Measurements from ENCODE around the gene BOK.
"Not testable (repeated sequence)": the region's sequence is repeated elsewhere in the genome, so short reads cannot be mapped to it uniquely, and the experiment has no call there.

The BOK gene

DNA sequence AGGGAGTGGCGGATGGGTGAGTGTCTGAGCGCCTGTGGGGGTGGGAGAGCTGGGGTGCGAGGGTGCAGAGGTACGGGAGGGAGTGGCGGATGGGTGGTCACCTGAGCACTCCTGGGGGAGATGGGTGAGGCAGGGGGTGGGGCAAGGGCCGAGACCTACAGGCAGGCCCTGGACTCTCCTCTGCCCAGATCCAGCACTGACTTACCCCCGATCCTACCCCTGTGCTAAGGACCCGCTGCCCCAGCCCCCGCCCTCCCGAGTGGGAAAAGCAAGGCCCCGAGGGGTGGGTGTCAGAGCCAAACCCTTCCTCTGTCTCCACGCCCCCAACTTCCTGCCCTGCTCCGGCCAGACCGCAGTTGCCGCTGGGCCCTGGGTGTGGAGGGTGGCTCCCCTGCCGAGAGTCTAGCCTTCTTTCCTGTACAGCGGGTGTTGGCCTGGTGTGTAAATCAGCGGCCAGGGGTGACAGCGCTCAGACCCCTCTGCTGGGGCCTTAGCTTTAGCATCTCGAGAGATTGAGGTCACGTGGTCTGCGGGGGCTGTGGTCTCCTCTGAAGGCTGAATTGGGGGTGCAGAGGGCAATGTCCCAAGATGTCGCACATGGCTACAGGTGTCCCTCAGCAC lies 12.5 kb downstream of the BOK start:
- Histone ChIP-seq H3K4me1 (ENCODE audit: insufficient read depth, low read length) (no peaks in the 10 kb centered on the region), H3K9me3 (ENCODE audit: insufficient read depth, low read depth, low read length) (no peaks in the 10 kb centered on the region), H3K4me3 (ENCODE audit: low read length) (no peak overlapping the region), H3K36me3 (ENCODE audit: insufficient read depth, low read depth, low read length) (no peaks in the 10 kb centered on the region), H3K9ac (ENCODE audit: low read depth, low read length) (no peak overlapping the region), H3K27me3 (ENCODE audit: insufficient read depth, low read length) (no peaks in the 10 kb centered on the region), H3K27ac (ENCODE audit: low read length) (no peak overlapping the region)

DNA sequence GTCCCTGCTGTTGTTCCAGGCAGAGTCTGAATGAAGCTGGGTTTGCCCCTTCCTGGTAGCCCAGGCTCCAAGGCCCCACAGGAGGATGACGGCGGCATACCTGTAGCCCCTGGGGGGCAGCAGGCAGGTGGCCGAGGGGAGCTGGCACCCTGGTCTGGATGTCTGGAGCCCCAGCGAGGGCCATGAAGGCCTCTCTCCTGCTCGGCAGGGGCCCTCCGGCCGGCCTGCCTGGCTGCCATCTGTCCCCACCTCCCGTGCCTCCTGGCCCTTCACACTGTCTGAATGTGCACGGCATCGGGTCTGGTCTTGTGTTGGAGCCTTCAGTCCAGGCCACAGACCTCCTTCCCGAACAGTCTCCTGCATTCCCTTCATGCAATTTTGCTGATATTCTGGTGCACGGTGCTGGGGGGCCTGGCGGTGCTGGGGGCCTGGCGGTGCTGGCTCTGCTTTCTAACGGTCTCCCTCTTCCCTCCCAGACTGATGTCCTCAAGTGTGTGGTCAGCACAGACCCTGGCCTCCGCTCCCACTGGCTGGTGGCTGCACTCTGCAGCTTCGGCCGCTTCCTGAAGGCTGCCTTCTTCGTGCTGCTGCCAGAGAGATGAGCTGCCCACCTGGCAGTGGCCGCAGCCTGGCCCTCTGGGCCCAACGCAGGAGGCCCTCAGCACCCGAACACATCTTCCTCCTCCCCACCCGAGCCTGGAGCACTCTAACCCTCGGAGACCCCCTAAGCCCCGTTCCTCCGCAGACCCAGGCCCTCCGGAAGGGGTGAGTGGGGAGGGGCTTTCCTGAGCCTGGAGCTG lies 13.5 kb downstream of the BOK start:
- Histone ChIP-seq H3K36me3 (ENCODE audit: insufficient read depth, low read depth, low read length) (no peaks in the 10 kb centered on the region), H3K9me3 (ENCODE audit: insufficient read depth, low read depth, low read length) (no peaks in the 10 kb centered on the region), H3K9ac (ENCODE audit: low read depth, low read length) (no peak overlapping the region), H3K27me3 (ENCODE audit: insufficient read depth, low read length) (no peaks in the 10 kb centered on the region), H3K4me1 (ENCODE audit: insufficient read depth, low read length) (no peaks in the 10 kb centered on the region), H3K27ac (ENCODE audit: low read length) (no peak overlapping the region), H3K4me3 (ENCODE audit: low read length) (no peak overlapping the region)

DNA sequence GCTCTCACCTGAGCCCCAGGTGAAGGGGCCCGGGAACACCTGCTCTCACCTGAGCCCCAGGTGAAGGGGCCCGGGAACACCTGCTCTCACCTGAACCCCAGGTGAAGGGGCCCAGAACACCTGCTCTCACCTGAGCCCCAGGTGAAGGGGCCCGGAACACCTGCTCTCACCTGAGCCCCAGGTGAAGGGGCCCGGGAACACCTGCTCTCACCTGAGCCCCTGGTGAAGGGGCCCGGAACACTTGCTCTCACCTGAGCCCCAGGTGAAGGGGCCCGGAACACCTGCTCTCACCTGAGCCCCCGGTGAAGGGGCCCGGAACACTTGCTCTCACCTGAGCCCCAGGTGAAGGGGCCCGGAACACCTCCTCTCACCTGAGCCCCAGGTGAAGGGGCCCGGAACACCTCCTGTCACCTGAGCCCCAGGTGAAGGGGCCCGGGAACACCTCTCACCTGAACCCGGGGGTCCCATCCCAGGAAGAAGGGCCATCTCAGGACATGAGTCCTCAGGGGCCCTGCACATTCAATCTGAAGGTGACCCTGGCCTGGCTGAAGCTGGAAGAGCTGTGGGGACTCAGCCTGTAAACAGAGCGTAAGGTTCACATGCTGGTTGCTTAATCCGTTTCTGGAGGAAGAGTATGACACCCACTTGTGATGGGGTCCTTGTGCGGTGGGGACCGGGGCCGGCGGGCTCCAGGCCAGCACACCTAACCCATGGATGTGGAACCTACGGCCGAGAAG lies 14.5 kb downstream of the BOK start:
- H3K9me3 ChIP-seq (ENCODE audit: insufficient read depth, low read depth, low read length); H3K4me3 ChIP-seq (ENCODE audit: low read length); H3K9ac ChIP-seq (ENCODE audit: low read depth, low read length); H3K4me1 ChIP-seq (ENCODE audit: insufficient read depth, low read length); H3K27ac ChIP-seq (ENCODE audit: low read length); H3K27me3 ChIP-seq (ENCODE audit: insufficient read depth, low read length); H3K36me3 ChIP-seq (ENCODE audit: insufficient read depth, low read depth, low read length): not testable (repeated sequence)

DNA sequence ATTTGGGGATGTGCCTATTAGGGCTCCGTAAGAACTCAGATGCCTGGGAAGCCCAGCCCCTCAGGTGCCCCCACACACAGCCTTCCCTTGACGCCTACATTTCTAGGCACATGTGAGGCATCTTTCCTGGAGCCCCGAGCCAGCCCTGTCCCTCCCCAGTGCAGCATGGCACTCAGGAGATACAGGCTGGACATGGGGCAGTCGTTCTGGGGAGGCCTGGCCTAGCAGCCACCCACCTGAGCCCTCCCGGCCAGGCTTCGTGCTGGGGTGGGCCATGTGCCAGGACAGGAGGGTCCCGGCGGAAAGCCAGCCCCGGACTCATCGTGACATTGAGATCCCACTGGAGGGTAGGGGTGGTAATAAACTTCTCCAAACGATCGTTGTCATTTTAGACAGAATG lies 15.2 kb downstream of the BOK start:
- H3K27ac ChIP-seq (ENCODE audit: low read length): no peak overlapping the region
- no peak overlapping the region for H3K9ac ChIP-seq (ENCODE audit: low read depth, low read length)
- H3K4me1 ChIP-seq (ENCODE audit: insufficient read depth, low read length): no peaks in the 10 kb centered on the region
- no peaks in the 10 kb centered on the region for H3K9me3 ChIP-seq (ENCODE audit: insufficient read depth, low read depth, low read length)
- H3K4me3 ChIP-seq (ENCODE audit: low read length): no peak overlapping the region
- H3K27me3 ChIP-seq (ENCODE audit: insufficient read depth, low read length): no peaks in the 10 kb centered on the region
- H3K36me3 ChIP-seq (ENCODE audit: insufficient read depth, low read depth, low read length): no peaks in the 10 kb centered on the region

DNA sequence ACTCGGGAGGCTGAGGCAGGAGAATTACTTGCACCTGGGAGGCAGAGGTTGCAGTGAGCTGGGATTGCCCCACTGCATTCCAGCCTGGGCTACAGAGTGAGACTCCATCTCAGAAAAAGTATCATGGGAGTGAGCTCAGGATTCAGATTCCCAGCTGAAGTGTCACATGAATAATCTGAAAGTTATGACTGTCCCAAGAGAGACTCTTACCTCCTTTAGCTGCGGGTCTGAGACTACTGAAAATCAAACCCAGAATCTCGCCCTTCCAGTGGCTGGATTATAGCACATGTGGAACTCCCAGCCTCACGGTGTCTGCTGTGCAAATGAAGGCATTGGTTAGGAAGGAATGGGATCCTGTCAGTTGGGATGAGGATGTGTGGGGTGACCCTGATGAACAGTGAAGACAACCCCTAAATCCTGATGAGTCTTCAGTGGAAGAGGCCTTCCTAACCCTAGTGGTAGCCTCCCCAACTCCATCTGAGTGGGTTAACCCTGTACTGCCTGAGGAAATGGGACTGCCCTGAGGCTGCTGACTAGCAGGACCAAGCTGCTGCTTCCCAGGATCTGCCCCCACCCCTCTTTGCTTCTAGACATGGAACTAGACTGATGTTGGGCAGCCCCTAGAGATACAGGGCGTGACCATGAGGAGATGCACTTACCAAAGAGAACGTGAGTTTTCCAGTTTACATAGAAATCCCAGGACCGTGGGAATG lies 16.5 kb downstream of the BOK start:
- Histone ChIP-seq H3K9ac (ENCODE audit: low read depth, low read length) (no peak overlapping the region), H3K4me1 (ENCODE audit: insufficient read depth, low read length) (no peaks in the 10 kb centered on the region), H3K27me3 (ENCODE audit: insufficient read depth, low read length) (no peaks in the 10 kb centered on the region)

DNA sequence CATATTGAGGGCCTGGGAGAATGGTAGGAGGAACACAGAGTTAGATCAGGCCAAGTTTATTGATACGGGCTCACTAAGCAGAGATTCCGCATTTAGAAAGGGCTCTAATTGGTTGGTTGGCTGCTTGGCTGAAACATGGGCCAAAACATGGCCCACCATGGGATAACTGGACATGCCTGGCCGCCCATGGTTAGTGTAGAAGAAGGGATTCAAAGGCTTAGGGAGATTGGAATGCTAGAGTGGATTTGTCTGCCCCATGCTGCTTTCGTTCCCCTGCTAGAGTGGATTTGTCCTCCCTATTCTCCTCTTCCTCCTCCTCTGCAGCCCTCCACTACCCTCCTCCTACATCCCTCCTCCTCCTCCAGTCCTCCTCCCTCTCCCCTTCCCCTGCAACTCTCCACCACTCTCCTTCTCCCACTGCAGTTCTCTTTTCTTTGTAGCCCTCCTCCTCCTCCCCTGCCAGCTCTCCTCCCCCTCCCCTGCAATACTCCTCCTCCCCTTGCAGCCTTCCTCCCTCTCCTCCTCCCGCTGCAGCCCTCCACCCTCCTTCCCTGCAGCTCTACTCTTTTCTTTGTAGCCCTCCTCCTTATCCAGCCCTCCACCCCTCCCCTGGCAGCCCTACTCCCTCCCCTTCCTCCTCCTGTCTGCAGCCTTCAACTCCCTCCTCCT lies 17.2 kb downstream of the BOK start:
- H3K9me3 ChIP-seq (ENCODE audit: insufficient read depth, low read depth, low read length): no peaks in the 10 kb centered on the region
- no peaks in the 10 kb centered on the region for H3K27me3 ChIP-seq (ENCODE audit: insufficient read depth, low read length)
- H3K4me1 ChIP-seq (ENCODE audit: insufficient read depth, low read length): no peaks in the 10 kb centered on the region
- H3K9ac ChIP-seq (ENCODE audit: low read depth, low read length): no peak overlapping the region
- no peaks in the 10 kb centered on the region for H3K36me3 ChIP-seq (ENCODE audit: insufficient read depth, low read depth, low read length)
- no peak overlapping the region for H3K4me3 ChIP-seq (ENCODE audit: low read length)
- H3K27ac ChIP-seq (ENCODE audit: low read length): no peak overlapping the region

More for the DNA sequence above, 16.5 kb downstream of the BOK start:
- Histone ChIP-seq H3K9me3 (ENCODE audit: insufficient read depth, low read depth, low read length) (no peaks in the 10 kb centered on the region), H3K36me3 (ENCODE audit: insufficient read depth, low read depth, low read length) (no peaks in the 10 kb centered on the region), H3K4me3 (ENCODE audit: low read length) (no peak overlapping the region), H3K27ac (ENCODE audit: low read length) (no peak overlapping the region)

DNA sequence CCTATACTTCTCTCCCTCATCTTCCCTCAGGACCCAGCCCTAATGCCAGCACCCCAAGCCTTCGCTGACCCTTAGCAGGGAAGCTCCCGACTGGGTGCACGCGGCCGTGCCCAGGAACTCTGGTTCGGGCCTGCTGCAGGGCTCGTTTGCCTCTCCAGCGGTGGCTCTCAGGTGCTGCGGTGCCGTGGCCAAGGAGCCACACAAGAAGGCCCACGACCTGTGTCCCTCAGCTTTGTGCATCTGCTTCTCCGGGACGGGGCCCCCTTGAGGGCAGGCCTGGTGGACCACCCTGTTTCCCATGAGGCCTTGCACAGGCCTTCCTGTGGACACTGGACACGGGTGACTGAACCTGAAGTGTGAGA lies 17.7 kb downstream of the BOK start:
- H3K27me3 ChIP-seq (ENCODE audit: insufficient read depth, low read length): no peaks in the 10 kb centered on the region

DNA sequence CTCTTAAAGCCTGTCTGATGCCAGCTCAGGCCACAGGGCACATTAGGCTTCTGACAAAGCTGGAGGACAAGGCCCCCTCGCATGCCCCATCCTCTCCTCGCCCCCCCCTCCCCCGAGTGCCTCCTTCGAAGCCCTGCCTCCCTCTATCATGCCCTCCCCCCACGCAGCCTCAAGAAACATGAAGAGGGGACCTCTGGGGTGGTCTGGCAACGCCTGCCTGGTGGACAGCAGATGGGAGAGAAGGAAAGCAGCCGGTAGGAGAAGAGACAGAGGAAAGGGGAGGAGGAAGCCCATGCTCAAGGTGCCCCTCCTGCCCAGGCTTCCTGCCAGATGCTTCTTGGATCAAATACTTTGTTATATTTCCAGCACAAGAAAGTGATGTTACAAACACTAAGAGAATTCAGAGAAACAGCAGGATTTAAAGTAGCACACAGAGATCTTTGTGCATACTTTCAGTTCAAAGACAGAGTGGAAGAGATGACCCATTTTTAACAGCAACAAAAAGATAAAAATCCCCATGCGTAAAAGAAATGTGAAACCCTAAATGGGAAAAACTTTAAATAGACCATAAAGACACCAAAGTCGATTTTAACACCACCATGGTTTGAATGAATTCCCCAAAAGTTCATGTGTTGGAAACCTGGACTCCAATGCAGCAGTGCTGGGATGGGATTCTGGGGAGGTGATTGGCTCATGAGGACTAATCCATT lies 19.0 kb downstream of the BOK start:
- Histone ChIP-seq H3K9ac (ENCODE audit: low read depth, low read length) (no peak overlapping the region), H3K36me3 (ENCODE audit: insufficient read depth, low read depth, low read length) (peaks cover 5% of the 10 kb centered on the region), H3K9me3 (ENCODE audit: insufficient read depth, low read depth, low read length) (peaks cover 9% of the 10 kb centered on the region; the same call in 1 of the 2 replicates), H3K4me1 (ENCODE audit: insufficient read depth, low read length) (no peaks in the 10 kb centered on the region), H3K4me3 (ENCODE audit: low read length) (no peak overlapping the region), H3K27ac (ENCODE audit: low read length) (no peak overlapping the region), H3K27me3 (ENCODE audit: insufficient read depth, low read length) (no peaks in the 10 kb centered on the region)

More for the DNA sequence above, 17.7 kb downstream of the BOK start:
- Histone ChIP-seq H3K4me3 (ENCODE audit: low read length) (no peak overlapping the region), H3K27ac (ENCODE audit: low read length) (no peak overlapping the region), H3K9ac (ENCODE audit: low read depth, low read length) (no peak overlapping the region), H3K36me3 (ENCODE audit: insufficient read depth, low read depth, low read length) (no peaks in the 10 kb centered on the region; the same call in 1 of the 2 replicates), H3K9me3 (ENCODE audit: insufficient read depth, low read depth, low read length) (no peaks in the 10 kb centered on the region), H3K4me1 (ENCODE audit: insufficient read depth, low read length) (no peaks in the 10 kb centered on the region)

DNA sequence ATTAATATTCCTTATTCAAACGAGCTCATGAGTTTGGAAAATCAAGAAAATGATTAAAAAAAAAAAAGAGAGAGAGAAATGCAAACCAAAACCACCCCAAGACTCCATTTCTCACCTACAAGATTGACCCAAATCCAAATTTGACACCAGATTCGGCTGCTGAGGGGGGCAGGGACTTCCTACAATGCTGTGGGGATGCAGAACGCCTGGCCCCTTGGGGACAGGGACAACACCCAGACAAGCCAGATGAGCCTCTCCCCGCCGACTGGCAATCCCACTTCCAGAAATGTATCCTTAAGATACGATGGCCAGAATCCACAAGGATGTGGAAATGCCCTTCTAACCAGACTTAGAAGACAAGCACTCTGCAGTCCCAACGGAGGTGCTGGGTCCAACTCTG lies 20.7 kb downstream of the BOK start:
- Histone ChIP-seq H3K27me3 (ENCODE audit: insufficient read depth, low read length) (no peaks in the 10 kb centered on the region), H3K9ac (ENCODE audit: low read depth, low read length) (no peak overlapping the region), H3K4me3 (ENCODE audit: low read length) (no peak overlapping the region), H3K36me3 (ENCODE audit: insufficient read depth, low read depth, low read length) (peaks cover 20% of the 10 kb centered on the region), H3K4me1 (ENCODE audit: insufficient read depth, low read length) (no peaks in the 10 kb centered on the region), H3K27ac (ENCODE audit: low read length) (no peak overlapping the region), H3K9me3 (ENCODE audit: insufficient read depth, low read depth, low read length) (peaks cover 10% of the 10 kb centered on the region; the same call in 1 of the 2 replicates)

DNA sequence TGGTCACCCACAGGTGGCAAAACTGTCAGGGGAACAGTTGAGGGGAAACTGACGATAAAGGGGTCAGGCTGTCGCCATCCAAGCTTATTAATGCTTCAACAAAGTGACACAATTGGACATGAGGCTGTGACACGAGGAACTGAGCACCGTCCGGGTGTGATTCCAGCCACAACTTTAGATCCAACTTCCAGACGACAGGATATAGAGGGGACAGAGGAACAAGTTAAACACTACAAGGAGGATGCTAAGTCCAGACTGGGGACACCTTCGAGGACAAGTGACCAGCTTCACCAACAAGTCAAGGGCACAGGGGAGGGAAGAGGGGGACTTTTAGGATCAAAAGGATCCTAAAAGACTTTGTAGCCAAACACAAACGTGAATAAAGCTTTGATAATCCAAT lies 23.8 kb downstream of the BOK start:
- H3K4me3 ChIP-seq (ENCODE audit: low read length): no peak overlapping the region

More for the DNA sequence above, 23.8 kb downstream of the BOK start:
- Histone ChIP-seq H3K27me3 (ENCODE audit: insufficient read depth, low read length) (no peaks in the 10 kb centered on the region), H3K9me3 (ENCODE audit: insufficient read depth, low read depth, low read length) (peaks cover 23% of the 10 kb centered on the region), H3K4me1 (ENCODE audit: insufficient read depth, low read length) (0 out of 2 replicates have a peak, but pooled peaks cover 4% of the 10 kb centered on the region), H3K27ac (ENCODE audit: low read length) (no peak overlapping the region), H3K36me3 (ENCODE audit: insufficient read depth, low read depth, low read length) (peaks cover 44% of the 10 kb centered on the region), H3K9ac (ENCODE audit: low read depth, low read length) (no peak overlapping the region)
